HepG2 (cell line): ENCODE data around the gene SLC29A1. TPM values are rescaled to one million over a fixed set of nuclear protein-coding genes. Genes with fewer than 3 reads are reported as not detected.

Experiments used
- HOXA5 ChIP-seq: sonication (generic); formaldehyde crosslinking; IDR thresholded peaks from 2 replicates; pipeline ENCODE4 v1.4.0; 2020; ENCODE audit warnings: missing genetic modification reagents
- JUN ChIP-seq: sonication (generic); formaldehyde crosslinking; IDR thresholded peaks from 2 replicates; pipeline ENCODE4 v1.4.0; 2020; ENCODE audit warnings: mild to moderate bottlenecking, missing genetic modification reagents
- MZF1 ChIP-seq: sonication (generic); formaldehyde crosslinking; IDR thresholded peaks from 2 replicates; pipeline ENCODE4 v1.8.1; 2023; ENCODE audit warnings: mild to moderate bottlenecking, missing genetic modification reagents, borderline replicate concordance
- NONO ChIP-seq, 2 experiments: fragments of 450-650 bp in 1 of 2; sonication (generic) in 1 of 2; formaldehyde crosslinking in 1 of 2; IDR thresholded peaks in 1 of 2; conservative IDR thresholded peaks in 1 of 2; 2 replicates each; pipeline versions ENCODE4 v1.6.1 to v1.8.0; 2017 to 2022; ENCODE audit warnings: mild to moderate bottlenecking in 1 of 2, missing genetic modification reagents in 1 of 2, moderate library complexity in 1 of 2
- PHF20 ChIP-seq: sonication (generic); formaldehyde crosslinking; IDR thresholded peaks from 2 replicates; pipeline ENCODE4 v1.5.0; 2020; ENCODE audit warnings: mild to moderate bottlenecking, missing genetic modification reagents
- POLR2AphosphoS5 ChIP-seq: IDR thresholded peaks from 2 replicates; pipeline ENCODE4 v1.6.1; 2012; ENCODE audit warnings: low read depth, low read length
- RORA ChIP-seq: sonication (generic); formaldehyde crosslinking; IDR thresholded peaks from 2 replicates; pipeline ENCODE4 v1.5.0; 2020; ENCODE audit warnings: mild to moderate bottlenecking, missing genetic modification reagents, moderate library complexity
- SIN3A ChIP-seq: IDR thresholded peaks from 2 replicates; pipeline ENCODE4 v1.6.1; 2011; ENCODE audit warnings: low read depth, mild to moderate bottlenecking, control low read depth, low read length, borderline replicate concordance
- SP1 ChIP-seq, 2 experiments: fragments of 450-650 bp in 1 of 2; sonication (generic) in 1 of 2; formaldehyde crosslinking in 1 of 2; IDR thresholded peaks; 2 replicates each; pipeline versions ENCODE4 v1.4.0 to v1.6.1; 2016 to 2020; ENCODE audit warnings: missing genetic modification reagents in 1 of 2
- TOPORS ChIP-seq: sonication (generic); formaldehyde crosslinking; IDR thresholded peaks from 2 replicates; pipeline ENCODE4 v1.8.0; 2023; ENCODE audit warnings: mild to moderate bottlenecking, missing genetic modification reagents
- ZEB1 ChIP-seq: IDR thresholded peaks from 2 replicates; pipeline ENCODE4 v1.6.1; 2012; ENCODE audit warnings: mild to moderate bottlenecking, low read depth, inconsistent platforms; ENCODE audit not compliant: insufficient replicate concordance
- ZFP1 ChIP-seq: IDR thresholded peaks from 2 replicates; pipeline ENCODE4 v1.6.1; 2016
- ZFP62 ChIP-seq: sonication (generic); formaldehyde crosslinking; IDR thresholded peaks from 2 replicates; pipeline ENCODE4 v1.4.0; 2020; ENCODE audit warnings: missing genetic modification reagents
- ZNF550 ChIP-seq: sonication (generic); formaldehyde crosslinking; IDR thresholded peaks from 2 replicates; pipeline ENCODE4 v1.4.0; 2020; ENCODE audit warnings: mild to moderate bottlenecking, missing genetic modification reagents, borderline replicate concordance
- ZNF629 ChIP-seq: sonication (generic); formaldehyde crosslinking; conservative IDR thresholded peaks from 2 replicates; pipeline ENCODE4 v1.5.0; 2020; ENCODE audit warnings: missing genetic modification reagents
- ZNF670 ChIP-seq: sonication (generic); formaldehyde crosslinking; IDR thresholded peaks from 2 replicates; pipeline ENCODE4 v1.8.0; 2022; ENCODE audit warnings: mild to moderate bottlenecking, missing genetic modification reagents, borderline replicate concordance
- ZNF75D ChIP-seq: sonication (generic); formaldehyde crosslinking; IDR thresholded peaks from 2 replicates; pipeline ENCODE4 v1.8.1; 2023; ENCODE audit warnings: missing genetic modification reagents, mild to moderate bottlenecking, borderline replicate concordance
- ZNF790 ChIP-seq: sonication (generic); formaldehyde crosslinking; IDR thresholded peaks from 2 replicates; pipeline ENCODE4 v1.8.0; 2022; ENCODE audit warnings: missing genetic modification reagents, mild to moderate bottlenecking, borderline replicate concordance
- polyA plus RNA-seq, 8 experiments: library from polyadenylated mRNA; depleted of rRNA in 3 of 8; stranded (reverse) in 7 of 8; unstranded in 1 of 8; fragments of >200 nt; fragmentation: Illumina TruSeq in 4 of 8; extraction: Trizol in 4 of 8; gene quantifications; 2 replicates each; pipeline versions ENCODE4 v1.2.1 to v1.2.3, GENCODE V29; 2011 to 2016; ENCODE audit warnings: low read depth in 4 of 8, missing spikeins in 1 of 8, mixed read lengths in 1 of 8; ENCODE audit not compliant: insufficient read depth in 1 of 8
- total RNA-seq, 5 experiments: library from RNA; depleted of rRNA; stranded (reverse); fragments of >200 nt; fragmentation: Illumina TruSeq; extraction: Trizol; gene quantifications; 2 replicates each; pipeline ENCODE4 v1.2.3, GENCODE V29; 2016; ENCODE audit warnings: low read depth in 1 of 5
- TF ChIP-seq, protein P1 (sequence below), 2 experiments: sonication (generic) in 1 of 2; formaldehyde crosslinking in 1 of 2; IDR thresholded peaks; 2 replicates each; pipeline versions ENCODE4 v1.5.1 to v1.6.1; 2011 to 2020; ENCODE audit warnings: borderline replicate concordance in 1 of 2, low read depth in 1 of 2, low read length in 1 of 2, mild to moderate bottlenecking in 1 of 2, missing genetic modification reagents in 1 of 2, moderate library complexity in 1 of 2
- TF ChIP-seq, protein P2 (sequence below): sonication (generic); formaldehyde crosslinking; IDR thresholded peaks from 2 replicates; pipeline ENCODE4 v1.4.0; 2020; ENCODE audit warnings: missing genetic modification reagents
- TF ChIP-seq, protein P3 (sequence below): sonication (generic); formaldehyde crosslinking; IDR thresholded peaks from 2 replicates; pipeline ENCODE4 v1.8.1; 2023; ENCODE audit warnings: mild to moderate bottlenecking, missing genetic modification reagents

SLC29A1 gene
- total and polyA plus RNA-seq, 2 of the 13 experiments (the other 11 are each of a cell fraction or from before 2014, with no cell fraction given) = 43.2 to 106 TPM

DNA sequence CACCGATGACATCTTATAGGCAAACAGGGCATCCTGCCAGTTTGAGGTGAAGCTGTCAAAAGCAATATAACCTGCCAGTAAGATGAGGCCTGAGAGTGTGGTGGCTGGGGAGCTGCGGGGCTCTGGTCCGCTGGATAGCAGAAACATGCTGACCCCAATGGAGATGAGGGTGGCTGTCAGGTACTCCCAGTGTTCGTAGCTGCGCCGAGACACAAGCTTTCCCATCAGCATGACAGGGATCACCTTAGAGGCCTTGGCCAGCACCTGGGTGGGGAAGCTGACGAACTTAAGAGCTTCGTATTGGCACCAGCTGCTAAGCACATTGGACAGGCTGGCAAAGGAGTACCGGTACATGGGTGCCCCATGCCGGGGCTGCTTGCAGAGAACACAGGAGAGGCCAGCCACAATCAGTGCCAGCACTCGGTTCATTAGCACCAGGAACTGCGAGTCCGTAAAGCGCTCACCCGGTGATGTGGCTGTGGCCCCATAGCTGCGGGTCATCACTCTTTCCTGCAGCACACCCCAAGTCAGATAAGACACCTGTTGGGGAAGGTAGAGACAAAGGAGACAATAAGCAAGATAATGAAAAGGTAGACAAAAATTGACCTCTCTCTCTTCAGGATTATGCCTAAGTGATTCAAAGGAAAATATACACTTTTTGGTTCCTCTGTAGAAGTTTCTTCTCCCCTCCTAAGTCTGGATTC lies 31.9 kb downstream of the SLC29A1 start (continued):
- TF ChIP-seq, protein P1, sequence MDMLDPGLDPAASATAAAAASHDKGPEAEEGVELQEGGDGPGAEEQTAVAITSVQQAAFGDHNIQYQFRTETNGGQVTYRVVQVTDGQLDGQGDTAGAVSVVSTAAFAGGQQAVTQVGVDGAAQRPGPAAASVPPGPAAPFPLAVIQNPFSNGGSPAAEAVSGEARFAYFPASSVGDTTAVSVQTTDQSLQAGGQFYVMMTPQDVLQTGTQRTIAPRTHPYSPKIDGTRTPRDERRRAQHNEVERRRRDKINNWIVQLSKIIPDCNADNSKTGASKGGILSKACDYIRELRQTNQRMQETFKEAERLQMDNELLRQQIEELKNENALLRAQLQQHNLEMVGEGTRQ (IDR thresholded peaks at IDR 0.05; ENCODE audit: low read depth, low read length) = 0 out of 2 replicates have a peak, but pooled peaks have one; percentile 2
- TF ChIP-seq, protein P1 (CRISPR knock-in tag; IDR thresholded peaks at IDR 0.05; ENCODE audit: borderline replicate concordance) = no peak
- TF ChIP-seq ZNF629 (CRISPR knock-in tag) = no peak
- no peak for TF ChIP-seq ZFP1 (CRISPR knock-in tag)
- no peak for TF ChIP-seq ZNF550 (CRISPR knock-in tag)
- TF ChIP-seq SP1 (IDR thresholded peaks at IDR 0.05) = no peak
- TF ChIP-seq SP1 (CRISPR knock-in tag; IDR thresholded peaks at IDR 0.05) = no peak
- no peak for TF ChIP-seq ZEB1
- TF ChIP-seq NONO (IDR thresholded peaks at IDR 0.05) = no peak
- TF ChIP-seq NONO (CRISPR knock-in tag; conservative IDR thresholded peaks at IDR 0.05) = peak; percentile 15; the same call in 1 of the 2 replicates
- no peak for TF ChIP-seq RORA (CRISPR knock-in tag)
- 0 out of 2 replicates have a peak, but pooled peaks have one; percentile 4 for TF ChIP-seq POLR2AphosphoS5
- TF ChIP-seq ZFP62 (CRISPR knock-in tag) = no peak
- no peak for TF ChIP-seq MZF1 (CRISPR knock-in tag)
- TF ChIP-seq SIN3A = no peak
- no peak for TF ChIP-seq PHF20
- no peak for TF ChIP-seq JUN
- no peak for TF ChIP-seq ZNF790 (CRISPR knock-in tag)
- TF ChIP-seq, protein P2, sequence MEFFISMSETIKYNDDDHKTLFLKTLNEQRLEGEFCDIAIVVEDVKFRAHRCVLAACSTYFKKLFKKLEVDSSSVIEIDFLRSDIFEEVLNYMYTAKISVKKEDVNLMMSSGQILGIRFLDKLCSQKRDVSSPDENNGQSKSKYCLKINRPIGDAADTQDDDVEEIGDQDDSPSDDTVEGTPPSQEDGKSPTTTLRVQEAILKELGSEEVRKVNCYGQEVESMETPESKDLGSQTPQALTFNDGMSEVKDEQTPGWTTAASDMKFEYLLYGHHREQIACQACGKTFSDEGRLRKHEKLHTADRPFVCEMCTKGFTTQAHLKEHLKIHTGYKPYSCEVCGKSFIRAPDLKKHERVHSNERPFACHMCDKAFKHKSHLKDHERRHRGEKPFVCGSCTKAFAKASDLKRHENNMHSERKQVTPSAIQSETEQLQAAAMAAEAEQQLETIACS (CRISPR knock-in tag) = no peak
- no peak for TF ChIP-seq TOPORS (CRISPR knock-in tag)
- TF ChIP-seq, protein P3, sequence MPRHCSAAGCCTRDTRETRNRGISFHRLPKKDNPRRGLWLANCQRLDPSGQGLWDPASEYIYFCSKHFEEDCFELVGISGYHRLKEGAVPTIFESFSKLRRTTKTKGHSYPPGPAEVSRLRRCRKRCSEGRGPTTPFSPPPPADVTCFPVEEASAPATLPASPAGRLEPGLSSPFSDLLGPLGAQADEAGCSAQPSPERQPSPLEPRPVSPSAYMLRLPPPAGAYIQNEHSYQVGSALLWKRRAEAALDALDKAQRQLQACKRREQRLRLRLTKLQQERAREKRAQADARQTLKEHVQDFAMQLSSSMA (CRISPR knock-in tag) = no peak
- TF ChIP-seq HOXA5 = no peak
- no peak for TF ChIP-seq ZNF75D
- no peak for TF ChIP-seq ZNF670
